Upper lobe of left lung (tissue), 4 donors: Measurements from ENCODE around the gene DMRTC2.

Source experiments
- EP300 ChIP-seq, 4 donors: sonication (generic); formaldehyde crosslinking; IDR thresholded peaks; one replicate each; pipeline ENCODE4 v1.5.1; 2017; ENCODE audit warnings: antibody characterized with exemption in 4 of 4, control low read depth in 2 of 4
- POLR2A ChIP-seq, 4 donors: fragments of 450-650 bp; IDR thresholded peaks; one replicate each; pipeline ENCODE4 v1.5.1; 2016 to 2017; ENCODE audit warnings: antibody characterized with exemption in 4 of 4, mild to moderate bottlenecking in 2 of 4
- TF ChIP-seq, protein P1 (sequence below), 6 experiments: fragments of 450-650 bp in 4 of 6; fragments of 200-600 bp in 2 of 6; sonication (generic) in 2 of 6; IDR thresholded peaks; one replicate each; pipeline ENCODE4 v1.5.1; 2016 to 2019; ENCODE audit warnings: antibody characterized with exemption in 6 of 6

DNA sequence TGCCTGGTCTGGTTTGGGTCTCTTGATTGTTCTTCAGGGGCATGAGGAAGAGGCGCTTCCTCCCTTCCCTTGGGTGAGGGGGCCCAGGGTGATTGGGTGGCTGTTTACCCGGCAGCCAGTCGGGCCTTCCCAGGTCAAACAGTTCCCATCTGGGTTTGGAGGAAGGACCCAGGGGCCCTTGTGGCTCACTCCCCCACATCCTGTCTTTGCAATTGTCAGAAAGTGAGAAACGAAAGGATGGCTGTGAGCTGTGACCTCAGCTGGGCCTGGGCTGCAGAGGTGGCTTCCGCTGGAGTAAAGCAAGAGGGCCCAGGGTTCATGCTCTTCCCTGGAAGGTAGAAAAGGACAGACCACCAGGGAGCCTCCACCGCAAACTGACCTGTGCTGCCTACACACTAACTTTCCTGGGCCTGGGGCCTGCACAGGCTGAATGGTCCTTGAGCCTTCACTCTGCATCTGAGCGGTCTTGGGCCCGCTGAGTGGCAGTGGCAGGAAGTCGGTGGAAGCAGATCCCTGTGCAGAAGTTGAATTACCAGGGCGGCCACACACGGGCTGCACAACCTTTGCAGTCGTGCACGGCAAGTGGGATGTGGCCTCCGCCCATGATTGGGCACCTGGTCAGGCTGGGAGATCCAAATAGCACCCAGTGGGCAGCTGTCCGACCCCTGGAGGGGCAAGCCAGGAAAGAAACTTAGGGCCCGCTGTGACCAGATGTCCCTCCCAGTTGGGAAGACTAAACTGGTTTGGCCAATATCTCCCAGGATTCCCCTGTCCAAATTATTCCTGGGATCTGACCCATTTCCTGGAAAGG, 26.9 kb downstream of the DMRTC2 start:
- TF ChIP-seq, protein P1, sequence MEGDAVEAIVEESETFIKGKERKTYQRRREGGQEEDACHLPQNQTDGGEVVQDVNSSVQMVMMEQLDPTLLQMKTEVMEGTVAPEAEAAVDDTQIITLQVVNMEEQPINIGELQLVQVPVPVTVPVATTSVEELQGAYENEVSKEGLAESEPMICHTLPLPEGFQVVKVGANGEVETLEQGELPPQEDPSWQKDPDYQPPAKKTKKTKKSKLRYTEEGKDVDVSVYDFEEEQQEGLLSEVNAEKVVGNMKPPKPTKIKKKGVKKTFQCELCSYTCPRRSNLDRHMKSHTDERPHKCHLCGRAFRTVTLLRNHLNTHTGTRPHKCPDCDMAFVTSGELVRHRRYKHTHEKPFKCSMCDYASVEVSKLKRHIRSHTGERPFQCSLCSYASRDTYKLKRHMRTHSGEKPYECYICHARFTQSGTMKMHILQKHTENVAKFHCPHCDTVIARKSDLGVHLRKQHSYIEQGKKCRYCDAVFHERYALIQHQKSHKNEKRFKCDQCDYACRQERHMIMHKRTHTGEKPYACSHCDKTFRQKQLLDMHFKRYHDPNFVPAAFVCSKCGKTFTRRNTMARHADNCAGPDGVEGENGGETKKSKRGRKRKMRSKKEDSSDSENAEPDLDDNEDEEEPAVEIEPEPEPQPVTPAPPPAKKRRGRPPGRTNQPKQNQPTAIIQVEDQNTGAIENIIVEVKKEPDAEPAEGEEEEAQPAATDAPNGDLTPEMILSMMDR (IDR thresholded peaks at IDR 0.05), result no peak
- no peak for TF ChIP-seq EP300 (IDR thresholded peaks at IDR 0.05)
- TF ChIP-seq POLR2A (IDR thresholded peaks at IDR 0.05), result no peak
